PC-9 (cell line): Measurements from ENCODE around the gene DSCAM.

Source experiments
- CTCF ChIP-seq: fragments of 200-600 bp; sonication (generic); conservative IDR thresholded peaks from 2 replicates; pipeline ENCODE4 v1.6.1; 2017; ENCODE audit warnings: mixed run types, antibody characterized with exemption, mild to moderate bottlenecking, moderate library complexity
- EZH2 ChIP-seq: fragments of 200-600 bp; sonication (generic); IDR thresholded peaks from 2 replicates; pipeline ENCODE4 v1.8.0; 2017; ENCODE audit warnings: antibody characterized with exemption, low read depth

GRCh38 chr21:40631211-40631610 is 215.7 kb downstream of the DSCAM start:
- TF ChIP-seq CTCF (no peak), EZH2 (no peak)
